Rectal smooth muscle tissue (tissue), 1 donor: ENCODE data around the gene IFFO2.

Experiments
- H3K27ac ChIP-seq: one replicate; pipeline ENCODE4 v1.7.0; 2013; ENCODE audit warnings: low read depth, low read length, inconsistent platforms
- H3K27me3 ChIP-seq: one replicate; pipeline ENCODE4 v1.7.0; 2013; ENCODE audit warnings: low read length; ENCODE audit not compliant: control insufficient read depth, insufficient read depth
- H3K36me3 ChIP-seq: one replicate; pipeline ENCODE4 v1.7.0; 2013; ENCODE audit warnings: low read length; ENCODE audit not compliant: control insufficient read depth, insufficient read depth
- H3K4me1 ChIP-seq: one replicate; pipeline ENCODE4 v1.7.0; 2013; ENCODE audit warnings: low read length; ENCODE audit not compliant: control insufficient read depth, insufficient read depth
- H3K4me3 ChIP-seq: one replicate; pipeline ENCODE4 v1.7.0; 2013; ENCODE audit warnings: low read length
- H3K9ac ChIP-seq: one replicate; pipeline ENCODE4 v1.7.0; 2013; ENCODE audit warnings: low read length

Gene IFFO2

GRCh38 chr1:18989896-18990295 lies 33.4 kb upstream of the IFFO2 start:
- H3K27ac ChIP-seq, result no peak overlapping the region
- no peaks in the 10 kb centered on the region for H3K4me1 ChIP-seq
- H3K4me3 ChIP-seq, result no peak overlapping the region
- no peaks in the 10 kb centered on the region for H3K27me3 ChIP-seq
- H3K9ac ChIP-seq, result no peak overlapping the region
- H3K36me3 ChIP-seq, result no peaks in the 10 kb centered on the region

GRCh38 chr1:18989176-18989799 lies 32.8 kb upstream of the IFFO2 start:
- H3K27ac ChIP-seq, result no peak overlapping the region
- no peaks in the 10 kb centered on the region for H3K27me3 ChIP-seq
- H3K4me3 ChIP-seq, result no peak overlapping the region
- no peaks in the 10 kb centered on the region for H3K36me3 ChIP-seq
- no peak overlapping the region for H3K9ac ChIP-seq
- no peaks in the 10 kb centered on the region for H3K4me1 ChIP-seq

- Histone ChIP-seq H3K4me3 (no peak overlapping the region), H3K4me1 (no peaks in the 10 kb centered on the region)
Measured at GRCh38 chr1:18981242-18981641, 24.8 kb upstream of the IFFO2 start.

GRCh38 chr1:18978706-18979105 lies 22.2 kb upstream of the IFFO2 start:
- Histone ChIP-seq H3K4me3 (no peak overlapping the region), H3K27me3 (no peaks in the 10 kb centered on the region), H3K36me3 (no peaks in the 10 kb centered on the region), H3K4me1 (no peaks in the 10 kb centered on the region), H3K27ac (no peak overlapping the region), H3K9ac (no peak overlapping the region)

More at GRCh38 chr1:18981242-18981641, 24.8 kb upstream of the IFFO2 start:
- H3K27ac ChIP-seq, result no peak overlapping the region
- H3K9ac ChIP-seq, result no peak overlapping the region
- no peaks in the 10 kb centered on the region for H3K36me3 ChIP-seq
- no peaks in the 10 kb centered on the region for H3K27me3 ChIP-seq

GRCh38 chr1:18977428-18977827 lies 21.0 kb upstream of the IFFO2 start:
- H3K9ac ChIP-seq, result no peak overlapping the region
- H3K27me3 ChIP-seq, result no peaks in the 10 kb centered on the region
- no peak overlapping the region for H3K4me3 ChIP-seq
- H3K27ac ChIP-seq, result no peak overlapping the region
- H3K4me1 ChIP-seq, result peaks cover 3% of the 10 kb centered on the region
- no peaks in the 10 kb centered on the region for H3K36me3 ChIP-seq

GRCh38 chr1:18976096-18976495 lies 19.6 kb upstream of the IFFO2 start:
- Histone ChIP-seq H3K4me3 (no peak overlapping the region), H3K9ac (no peak overlapping the region), H3K4me1 (peaks cover 3% of the 10 kb centered on the region), H3K27me3 (no peaks in the 10 kb centered on the region), H3K36me3 (no peaks in the 10 kb centered on the region), H3K27ac (no peak overlapping the region)

GRCh38 chr1:18974606-18975005 lies 18.1 kb upstream of the IFFO2 start:
- no peak overlapping the region for H3K4me3 ChIP-seq
- no peaks in the 10 kb centered on the region for H3K27me3 ChIP-seq
- H3K9ac ChIP-seq, result no peak overlapping the region
- no peak overlapping the region for H3K27ac ChIP-seq
- peaks cover 3% of the 10 kb centered on the region for H3K4me1 ChIP-seq
- H3K36me3 ChIP-seq, result no peaks in the 10 kb centered on the region

GRCh38 chr1:18974005-18974404 lies 17.5 kb upstream of the IFFO2 start:
- peaks cover 3% of the 10 kb centered on the region for H3K4me1 ChIP-seq
- no peaks in the 10 kb centered on the region for H3K27me3 ChIP-seq
- H3K9ac ChIP-seq, result no peak overlapping the region
- no peaks in the 10 kb centered on the region for H3K36me3 ChIP-seq
- H3K4me3 ChIP-seq, result no peak overlapping the region
- no peak overlapping the region for H3K27ac ChIP-seq

GRCh38 chr1:18973446-18973955 lies 17.0 kb upstream of the IFFO2 start:
- Histone ChIP-seq H3K4me1 (peaks cover 3% of the 10 kb centered on the region), H3K36me3 (no peaks in the 10 kb centered on the region), H3K4me3 (no peak overlapping the region), H3K27ac (no peak overlapping the region), H3K9ac (no peak overlapping the region), H3K27me3 (no peaks in the 10 kb centered on the region)

- no peak overlapping the region for H3K4me3 ChIP-seq
- H3K36me3 ChIP-seq, result no peaks in the 10 kb centered on the region
- no peak overlapping the region for H3K9ac ChIP-seq
- no peaks in the 10 kb centered on the region for H3K27me3 ChIP-seq
- peaks cover 3% of the 10 kb centered on the region for H3K4me1 ChIP-seq
- no peak overlapping the region for H3K27ac ChIP-seq
Measured at GRCh38 chr1:18972991-18973390, 16.5 kb upstream of the IFFO2 start.

GRCh38 chr1:18972531-18972930 lies 16.1 kb upstream of the IFFO2 start:
- no peak overlapping the region for H3K4me3 ChIP-seq
- H3K9ac ChIP-seq, result no peak overlapping the region
- H3K4me1 ChIP-seq, result peaks cover 3% of the 10 kb centered on the region
- H3K27me3 ChIP-seq, result no peaks in the 10 kb centered on the region
- no peak overlapping the region for H3K27ac ChIP-seq
- no peaks in the 10 kb centered on the region for H3K36me3 ChIP-seq

- Histone ChIP-seq H3K9ac (no peak overlapping the region), H3K27me3 (no peaks in the 10 kb centered on the region), H3K4me3 (no peak overlapping the region), H3K27ac (no peak overlapping the region), H3K36me3 (no peaks in the 10 kb centered on the region), H3K4me1 (peaks cover 3% of the 10 kb centered on the region)
Measured at GRCh38 chr1:18970762-18971161, 14.3 kb upstream of the IFFO2 start.

- H3K36me3 ChIP-seq, result no peaks in the 10 kb centered on the region
Measured at GRCh38 chr1:18970358-18970757, 13.9 kb upstream of the IFFO2 start.

More at GRCh38 chr1:18970358-18970757, 13.9 kb upstream of the IFFO2 start:
- Histone ChIP-seq H3K4me3 (no peak overlapping the region), H3K27me3 (no peaks in the 10 kb centered on the region), H3K9ac (no peak overlapping the region), H3K27ac (no peak overlapping the region), H3K4me1 (peaks cover 3% of the 10 kb centered on the region)
